ENCODE results near the gene C19orf85.

The C19orf85 gene

GRCh38 chr19:55479451-55480230 lies 15.1 kb upstream of the C19orf85 start:
- peaks cover 3% of the 10 kb centered on the region for H3K36me3 ChIP-seq (ENCODE audit: control insufficient read depth, insufficient read depth, low read length)
- no peak overlapping the region for H3K27ac ChIP-seq (ENCODE audit: low read depth, low read length)
- H3K4me1 ChIP-seq (ENCODE audit: control insufficient read depth, insufficient read depth, low read length) = peaks cover 11% of the 10 kb centered on the region
- no peak overlapping the region for H3K9ac ChIP-seq (ENCODE audit: low read length)
- no peaks in the 10 kb centered on the region for H3K27me3 ChIP-seq (ENCODE audit: control insufficient read depth, insufficient read depth, low read length)
- no peak overlapping the region for H3K4me3 ChIP-seq (ENCODE audit: low read length)

GRCh38 chr19:55479045-55479444 lies 14.5 kb upstream of the C19orf85 start:
- peaks cover 7% of the 10 kb centered on the region for H3K4me1 ChIP-seq (ENCODE audit: control insufficient read depth, insufficient read depth, low read length)
- H3K9ac ChIP-seq (ENCODE audit: low read length) = no peak overlapping the region
- H3K4me3 ChIP-seq (ENCODE audit: low read length) = no peak overlapping the region
- H3K27me3 ChIP-seq (ENCODE audit: control insufficient read depth, insufficient read depth, low read length) = no peaks in the 10 kb centered on the region
- peaks cover 3% of the 10 kb centered on the region for H3K36me3 ChIP-seq (ENCODE audit: control insufficient read depth, insufficient read depth, low read length)
- no peak overlapping the region for H3K27ac ChIP-seq (ENCODE audit: low read depth, low read length)

- Histone ChIP-seq H3K4me3 (ENCODE audit: low read length) (no peak overlapping the region), H3K36me3 (ENCODE audit: control insufficient read depth, insufficient read depth, low read length) (peaks cover 3% of the 10 kb centered on the region), H3K27ac (ENCODE audit: low read depth, low read length) (no peak overlapping the region), H3K9ac (ENCODE audit: low read length) (no peak overlapping the region), H3K27me3 (ENCODE audit: control insufficient read depth, insufficient read depth, low read length) (no peaks in the 10 kb centered on the region), H3K4me1 (ENCODE audit: control insufficient read depth, insufficient read depth, low read length) (peaks cover 7% of the 10 kb centered on the region)
Observed at GRCh38 chr19:55478364-55478763, 13.8 kb upstream of the C19orf85 start.

GRCh38 chr19:55477905-55478304 lies 13.4 kb upstream of the C19orf85 start:
- no peak overlapping the region for H3K4me3 ChIP-seq (ENCODE audit: low read length)

GRCh38 chr19:55476100-55476775 lies 11.7 kb upstream of the C19orf85 start, which contains the start of gene ZNF628:
TSS of gene ZNF628 (plus strand) at chr19:55476617. CDS start at chr19:55479911, 3,294 bp downstream.
- peak within 1 kb of the TSS; percentile 79 for H3K4me3 ChIP-seq (ENCODE audit: low read length)
- H3K27ac ChIP-seq (ENCODE audit: low read depth, low read length) = peak within 1 kb of the TSS; percentile 83
- H3K36me3 ChIP-seq (ENCODE audit: control insufficient read depth, insufficient read depth, low read length) = no peaks in the 10 kb centered on the region
- H3K9ac ChIP-seq (ENCODE audit: low read length) = peak within 1 kb of the TSS; percentile 25
- peaks cover 7% of the 10 kb centered on the region for H3K4me1 ChIP-seq (ENCODE audit: control insufficient read depth, insufficient read depth, low read length)
- no peaks in the 10 kb centered on the region for H3K27me3 ChIP-seq (ENCODE audit: control insufficient read depth, insufficient read depth, low read length)

More at GRCh38 chr19:55477905-55478304, 13.4 kb upstream of the C19orf85 start:
- Histone ChIP-seq H3K4me1 (ENCODE audit: control insufficient read depth, insufficient read depth, low read length) (peaks cover 7% of the 10 kb centered on the region), H3K9ac (ENCODE audit: low read length) (no peak overlapping the region), H3K27me3 (ENCODE audit: control insufficient read depth, insufficient read depth, low read length) (no peaks in the 10 kb centered on the region), H3K36me3 (ENCODE audit: control insufficient read depth, insufficient read depth, low read length) (peaks cover 3% of the 10 kb centered on the region), H3K27ac (ENCODE audit: low read depth, low read length) (no peak overlapping the region)

GRCh38 chr19:55474269-55475265 lies 10.0 kb upstream of the C19orf85 start:
- Histone ChIP-seq H3K9ac (ENCODE audit: low read length) (no peak overlapping the region), H3K27ac (ENCODE audit: low read depth, low read length) (no peak overlapping the region), H3K4me3 (ENCODE audit: low read length) (no peak overlapping the region)

GRCh38 chr19:55473225-55474012 lies 8.9 kb upstream of the C19orf85 start:
- H3K9ac ChIP-seq (ENCODE audit: low read length) = no peak overlapping the region
- H3K27ac ChIP-seq (ENCODE audit: low read depth, low read length) = no peak overlapping the region
- H3K27me3 ChIP-seq (ENCODE audit: control insufficient read depth, insufficient read depth, low read length) = no peaks in the 10 kb centered on the region
- no peak overlapping the region for H3K4me3 ChIP-seq (ENCODE audit: low read length)
- peaks cover 7% of the 10 kb centered on the region for H3K4me1 ChIP-seq (ENCODE audit: control insufficient read depth, insufficient read depth, low read length)
- H3K36me3 ChIP-seq (ENCODE audit: control insufficient read depth, insufficient read depth, low read length) = no peaks in the 10 kb centered on the region

More at GRCh38 chr19:55474269-55475265, 10.0 kb upstream of the C19orf85 start:
- peaks cover 7% of the 10 kb centered on the region for H3K4me1 ChIP-seq (ENCODE audit: control insufficient read depth, insufficient read depth, low read length)
- no peaks in the 10 kb centered on the region for H3K27me3 ChIP-seq (ENCODE audit: control insufficient read depth, insufficient read depth, low read length)
- no peaks in the 10 kb centered on the region for H3K36me3 ChIP-seq (ENCODE audit: control insufficient read depth, insufficient read depth, low read length)

GRCh38 chr19:55472463-55472862 lies 7.9 kb upstream of the C19orf85 start:
- Histone ChIP-seq H3K27me3 (ENCODE audit: control insufficient read depth, insufficient read depth, low read length) (no peaks in the 10 kb centered on the region), H3K27ac (ENCODE audit: low read depth, low read length) (no peak overlapping the region), H3K9ac (ENCODE audit: low read length) (no peak overlapping the region), H3K4me1 (ENCODE audit: control insufficient read depth, insufficient read depth, low read length) (peaks cover 5% of the 10 kb centered on the region), H3K36me3 (ENCODE audit: control insufficient read depth, insufficient read depth, low read length) (no peaks in the 10 kb centered on the region), H3K4me3 (ENCODE audit: low read length) (no peak overlapping the region)

GRCh38 chr19:55471266-55471665 lies 6.7 kb upstream of the C19orf85 start:
- Histone ChIP-seq H3K4me3 (ENCODE audit: low read length) (no peak overlapping the region), H3K27me3 (ENCODE audit: control insufficient read depth, insufficient read depth, low read length) (no peaks in the 10 kb centered on the region), H3K36me3 (ENCODE audit: control insufficient read depth, insufficient read depth, low read length) (no peaks in the 10 kb centered on the region), H3K27ac (ENCODE audit: low read depth, low read length) (no peak overlapping the region), H3K9ac (ENCODE audit: low read length) (no peak overlapping the region), H3K4me1 (ENCODE audit: control insufficient read depth, insufficient read depth, low read length) (peaks cover 5% of the 10 kb centered on the region)

- Histone ChIP-seq H3K9ac (ENCODE audit: low read length) (no peak overlapping the region), H3K4me1 (ENCODE audit: control insufficient read depth, insufficient read depth, low read length) (no peaks in the 10 kb centered on the region), H3K36me3 (ENCODE audit: control insufficient read depth, insufficient read depth, low read length) (no peaks in the 10 kb centered on the region), H3K27ac (ENCODE audit: low read depth, low read length) (no peak overlapping the region), H3K4me3 (ENCODE audit: low read length) (no peak overlapping the region), H3K27me3 (ENCODE audit: control insufficient read depth, insufficient read depth, low read length) (no peaks in the 10 kb centered on the region)
Observed at GRCh38 chr19:55468054-55468393, 3.5 kb upstream of the C19orf85 start.

GRCh38 chr19:55467236-55468053 lies 2.9 kb upstream of the C19orf85 start:
- H3K36me3 ChIP-seq (ENCODE audit: control insufficient read depth, insufficient read depth, low read length) = no peaks in the 10 kb centered on the region
- no peak overlapping the region for H3K4me3 ChIP-seq (ENCODE audit: low read length)
- no peaks in the 10 kb centered on the region for H3K27me3 ChIP-seq (ENCODE audit: control insufficient read depth, insufficient read depth, low read length)
- no peak overlapping the region for H3K27ac ChIP-seq (ENCODE audit: low read depth, low read length)
- H3K9ac ChIP-seq (ENCODE audit: low read length) = no peak overlapping the region
- H3K4me1 ChIP-seq (ENCODE audit: control insufficient read depth, insufficient read depth, low read length) = no peaks in the 10 kb centered on the region

Data from rectal smooth muscle tissue (tissue), 1 donor.